Measurements from ENCODE around the gene POC5.
"Not testable (repeated sequence)": the region's sequence is repeated elsewhere in the genome, so short reads cannot be mapped to it uniquely, and the experiment has no call there.

DNA sequence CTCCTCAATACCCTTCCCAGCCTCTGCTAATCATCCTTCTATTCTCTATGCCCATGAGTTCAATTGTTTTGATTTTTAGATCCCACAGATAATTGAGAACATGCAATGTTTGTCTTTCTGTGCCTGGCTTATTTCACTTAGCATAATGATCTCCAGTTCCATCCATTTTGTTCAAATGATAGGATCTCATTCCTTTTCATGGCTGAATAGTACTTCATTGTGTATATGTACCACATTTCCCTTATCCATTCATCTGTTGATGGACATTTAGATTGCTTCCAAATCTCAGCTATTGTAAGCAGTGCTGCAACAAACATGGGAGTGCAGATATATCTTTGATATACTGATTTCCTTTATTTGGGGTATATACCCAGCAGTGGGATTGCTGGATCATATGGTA lies 9.0 kb upstream of the POC5 start:
- TF ChIP-seq, protein P1, sequence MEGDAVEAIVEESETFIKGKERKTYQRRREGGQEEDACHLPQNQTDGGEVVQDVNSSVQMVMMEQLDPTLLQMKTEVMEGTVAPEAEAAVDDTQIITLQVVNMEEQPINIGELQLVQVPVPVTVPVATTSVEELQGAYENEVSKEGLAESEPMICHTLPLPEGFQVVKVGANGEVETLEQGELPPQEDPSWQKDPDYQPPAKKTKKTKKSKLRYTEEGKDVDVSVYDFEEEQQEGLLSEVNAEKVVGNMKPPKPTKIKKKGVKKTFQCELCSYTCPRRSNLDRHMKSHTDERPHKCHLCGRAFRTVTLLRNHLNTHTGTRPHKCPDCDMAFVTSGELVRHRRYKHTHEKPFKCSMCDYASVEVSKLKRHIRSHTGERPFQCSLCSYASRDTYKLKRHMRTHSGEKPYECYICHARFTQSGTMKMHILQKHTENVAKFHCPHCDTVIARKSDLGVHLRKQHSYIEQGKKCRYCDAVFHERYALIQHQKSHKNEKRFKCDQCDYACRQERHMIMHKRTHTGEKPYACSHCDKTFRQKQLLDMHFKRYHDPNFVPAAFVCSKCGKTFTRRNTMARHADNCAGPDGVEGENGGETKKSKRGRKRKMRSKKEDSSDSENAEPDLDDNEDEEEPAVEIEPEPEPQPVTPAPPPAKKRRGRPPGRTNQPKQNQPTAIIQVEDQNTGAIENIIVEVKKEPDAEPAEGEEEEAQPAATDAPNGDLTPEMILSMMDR (IDR thresholded peaks at IDR 0.05; ENCODE audit: low read depth, low read length): not testable (repeated sequence)
- TF ChIP-seq EZH2phosphoT487 (IDR thresholded peaks at IDR 0.05; ENCODE audit: low read depth): not testable (repeated sequence)
